Measurements from ENCODE around the gene POLE4.
A peak's percentile ranks its signal among the peaks of the same experiment; 100 is the strongest.

The POLE4 gene, protein sequence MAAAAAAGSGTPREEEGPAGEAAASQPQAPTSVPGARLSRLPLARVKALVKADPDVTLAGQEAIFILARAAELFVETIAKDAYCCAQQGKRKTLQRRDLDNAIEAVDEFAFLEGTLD

GRCh38 chr2:74958274-74959105 lies at the start of gene POLE4:
POLE4 (plus strand) TSS chr2:74958643; CDS start chr2:74958680, 37 bp downstream.
- peak; percentile 94 for DNase-seq

DNA sequence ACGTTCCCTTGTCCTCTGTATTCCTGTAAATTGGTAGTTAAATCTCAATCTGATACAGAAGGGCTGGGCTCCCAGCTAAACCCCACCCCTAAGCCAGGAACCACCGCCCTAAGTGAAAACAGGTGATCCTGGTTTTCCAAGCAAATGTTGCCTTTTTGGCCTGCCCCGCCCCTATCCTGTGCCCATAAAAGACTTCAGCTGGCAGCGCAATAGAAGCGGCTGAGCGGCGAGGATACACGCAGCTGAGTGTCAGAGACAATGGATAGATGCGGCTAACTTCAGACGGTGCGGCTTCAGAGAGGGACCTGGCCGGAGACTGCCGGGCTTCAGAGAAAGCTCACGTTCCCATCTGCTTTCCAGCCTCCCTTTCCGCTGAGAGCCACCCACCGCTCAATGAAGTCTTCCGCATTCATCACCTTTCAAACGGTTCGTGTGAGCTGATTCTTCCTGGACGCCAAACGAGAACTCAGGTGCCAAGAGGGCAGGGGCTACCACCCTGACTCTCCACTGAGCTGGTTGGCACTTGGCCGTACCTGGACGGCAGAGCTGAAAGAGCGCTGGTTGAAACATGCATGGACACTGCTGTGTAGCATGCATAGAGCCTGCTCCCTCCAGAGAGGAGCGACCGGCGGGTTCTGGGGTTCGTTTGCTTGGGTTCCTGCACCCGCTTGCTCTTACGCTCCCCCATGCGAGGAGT lies 49.5 kb upstream of the POLE4 start:
- DNase-seq, result no peak

DNA sequence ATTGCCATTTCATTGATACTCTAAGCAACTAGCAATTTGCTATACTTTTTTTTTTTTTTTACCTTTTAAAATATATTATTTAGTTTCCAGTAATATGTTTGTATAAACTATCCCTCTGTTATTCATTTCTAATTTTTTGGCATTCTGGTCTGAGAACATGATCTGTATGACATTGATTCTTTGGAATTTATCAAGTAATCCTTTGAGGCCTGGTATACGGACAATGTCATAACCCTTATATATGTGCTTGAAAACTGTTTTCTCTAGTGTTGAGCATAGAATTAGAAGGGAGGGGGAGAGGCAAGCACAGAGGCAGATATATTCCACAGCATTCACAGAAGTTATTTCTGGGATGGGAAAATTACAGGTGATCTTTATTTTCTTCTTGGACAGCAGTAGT lies 48.2 kb upstream of the POLE4 start:
- no peak for DNase-seq

- DNase-seq, result no peak
Measured at GRCh38 chr2:74911061-74911460, 47.4 kb upstream of the POLE4 start.

GRCh38 chr2:74915743-74916142 lies 42.7 kb upstream of the POLE4 start:
- DNase-seq, result no peak

GRCh38 chr2:74916394-74916793 lies 42.0 kb upstream of the POLE4 start:
- DNase-seq, result no peak

DNA sequence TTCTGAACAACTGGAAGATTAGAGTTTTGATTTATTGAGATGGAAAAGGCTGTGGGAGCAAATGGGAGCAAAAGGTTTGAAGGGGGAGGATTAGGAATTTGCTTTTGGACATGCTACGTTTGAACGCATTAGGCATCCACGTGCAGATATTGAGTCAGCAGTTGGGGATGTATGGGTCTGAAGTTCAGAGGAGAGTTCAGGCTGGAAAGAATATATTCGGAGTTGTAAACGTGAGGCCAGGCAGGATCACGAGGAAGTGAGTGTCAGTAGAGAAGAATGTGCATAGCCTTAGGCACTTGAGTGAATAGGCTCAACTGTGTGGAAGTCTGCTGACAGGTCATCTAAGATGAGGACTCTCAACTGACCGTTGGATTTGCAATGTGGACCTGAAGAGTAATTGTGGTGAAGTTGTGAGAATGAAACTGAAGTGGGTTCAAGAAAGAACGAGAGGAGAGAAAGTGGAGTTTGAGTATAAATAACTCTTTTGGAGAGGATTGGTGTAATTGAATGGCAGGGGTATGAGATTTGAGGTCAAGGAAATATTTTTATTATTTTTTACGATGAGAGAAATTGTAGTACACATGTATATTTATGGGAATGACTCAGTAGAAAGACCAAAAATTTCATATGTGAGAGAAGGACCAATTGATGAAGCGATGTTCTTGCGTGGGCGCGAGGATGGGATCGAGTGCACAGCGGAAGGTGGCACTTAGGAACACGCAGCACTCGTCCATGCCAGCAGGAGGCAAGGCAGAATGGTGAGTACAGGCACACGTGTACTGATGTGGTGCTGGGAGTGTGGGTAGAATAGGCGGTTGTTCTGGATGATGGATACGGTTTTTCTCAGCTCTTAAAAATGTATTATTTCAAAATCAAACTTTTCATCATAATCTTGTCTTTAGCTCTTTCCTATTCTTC lies 40.5 kb upstream of the POLE4 start:
- no peak for DNase-seq

DNA sequence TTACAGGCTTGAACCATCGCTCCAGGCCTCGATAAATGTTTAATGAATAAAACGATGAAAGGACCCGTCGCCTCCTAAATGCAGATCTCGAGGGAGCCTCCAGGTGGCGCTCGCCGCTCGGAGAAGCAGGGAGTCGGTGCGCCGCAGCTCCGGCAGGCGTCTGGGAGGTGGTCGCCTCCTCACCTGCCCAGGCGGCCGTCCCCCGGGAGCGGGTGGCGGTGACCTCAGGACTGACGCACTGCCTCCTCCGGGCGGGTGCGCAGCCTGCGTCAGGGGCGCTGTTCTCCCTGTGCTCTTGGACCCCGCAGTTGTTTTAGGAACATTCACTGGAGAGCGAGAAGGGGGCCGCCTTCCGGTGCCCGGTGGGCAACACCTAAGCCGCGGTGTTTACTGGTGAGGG lies 38.6 kb upstream of the POLE4 start:
- peak; percentile 70 for DNase-seq

- DNase-seq, result no peak
Measured at GRCh38 chr2:74921236-74921736, 37.2 kb upstream of the POLE4 start.

- DNase-seq, result no peak
Measured at GRCh38 chr2:74922592-74923227, 35.7 kb upstream of the POLE4 start.

DNA sequence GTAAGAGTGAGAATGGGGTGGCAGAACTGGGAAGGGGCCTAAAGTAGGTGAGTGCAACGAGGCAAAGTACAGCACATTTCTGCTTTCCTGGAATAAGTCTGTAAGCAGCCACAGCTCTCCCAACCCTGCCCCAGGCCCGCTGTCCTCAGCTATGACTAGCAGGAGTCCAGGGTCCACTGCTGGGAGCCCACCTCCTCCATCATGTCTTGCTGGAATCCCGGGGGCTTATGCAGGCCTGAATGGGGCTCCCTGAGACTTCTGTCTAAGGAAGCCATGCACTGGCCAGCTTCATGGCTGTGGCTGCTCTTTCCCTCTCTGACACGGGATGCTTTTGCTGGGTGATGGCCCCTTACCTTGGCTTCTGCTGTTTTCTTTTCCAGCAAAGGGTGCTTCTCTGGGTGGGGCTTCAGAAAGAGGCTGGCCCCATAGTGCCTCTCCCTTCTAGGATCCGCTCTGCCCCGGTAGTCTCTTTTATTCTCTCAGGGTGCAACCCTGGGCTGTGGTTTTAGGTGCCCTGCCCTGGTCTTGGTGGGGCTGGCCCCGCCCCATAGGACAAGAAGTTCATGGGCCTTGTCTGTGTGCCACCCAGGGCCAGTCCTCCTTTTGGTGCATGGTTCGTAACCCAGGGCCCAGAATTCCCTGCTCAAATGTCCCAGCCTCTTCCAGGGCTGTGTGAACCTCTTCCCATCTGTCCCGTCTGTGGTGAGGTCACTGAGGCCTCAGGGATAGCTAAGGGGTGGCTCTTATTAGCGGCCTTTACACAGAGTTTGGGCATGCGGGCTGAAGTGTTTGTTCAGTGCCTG lies 33.8 kb upstream of the POLE4 start:
- DNase-seq, result no peak

- no peak for DNase-seq
Measured at GRCh38 chr2:74925361-74925786, 33.1 kb upstream of the POLE4 start.

GRCh38 chr2:74927621-74928020 lies 30.8 kb upstream of the POLE4 start:
- DNase-seq, result no peak

GRCh38 chr2:74930811-74931486 lies 27.5 kb upstream of the POLE4 start:
- no peak for DNase-seq

DNA sequence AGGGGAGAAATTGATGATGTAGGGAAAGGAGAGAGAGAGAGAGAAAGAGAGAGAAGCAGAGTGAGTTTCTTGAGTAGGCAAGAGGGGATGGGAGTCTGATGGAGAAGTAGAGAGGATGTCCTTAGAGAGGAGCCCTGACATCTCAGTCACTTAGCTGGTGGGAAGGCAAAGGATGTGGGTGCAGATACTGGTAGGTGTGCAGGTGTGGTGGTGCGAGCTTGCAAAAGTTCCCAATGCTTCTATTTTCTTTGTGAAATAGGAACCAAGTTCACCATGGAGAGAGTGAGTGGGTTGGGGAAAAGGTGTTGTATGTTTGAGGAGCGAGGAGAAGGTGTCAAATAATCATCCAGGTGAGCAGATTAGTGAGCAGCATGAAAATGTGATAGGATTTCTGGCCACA lies 26.5 kb upstream of the POLE4 start:
- no peak for DNase-seq

DNA sequence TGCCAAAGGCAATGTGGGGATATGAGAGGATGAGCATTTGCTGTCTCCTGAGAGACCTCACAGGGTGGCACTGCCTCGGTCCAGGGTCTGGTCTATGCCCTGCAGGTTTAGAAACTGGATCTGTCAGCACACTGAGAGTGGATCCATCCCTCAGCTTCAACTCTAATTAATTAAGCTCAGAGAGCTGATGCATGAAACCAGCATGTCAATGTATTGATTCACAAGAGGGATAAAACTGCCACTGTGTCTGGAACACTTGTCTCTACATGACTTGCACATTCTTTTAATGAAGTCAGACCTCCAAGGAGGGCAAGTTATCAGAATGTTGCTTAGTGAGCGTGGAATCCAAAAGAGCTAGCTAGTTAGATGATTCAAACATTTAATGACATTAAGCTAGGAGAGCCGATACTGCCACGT lies 22.5 kb upstream of the POLE4 start:
- no peak for DNase-seq

- DNase-seq, result no peak
Measured at GRCh38 chr2:74937221-74937880, 21.1 kb upstream of the POLE4 start.

DNA sequence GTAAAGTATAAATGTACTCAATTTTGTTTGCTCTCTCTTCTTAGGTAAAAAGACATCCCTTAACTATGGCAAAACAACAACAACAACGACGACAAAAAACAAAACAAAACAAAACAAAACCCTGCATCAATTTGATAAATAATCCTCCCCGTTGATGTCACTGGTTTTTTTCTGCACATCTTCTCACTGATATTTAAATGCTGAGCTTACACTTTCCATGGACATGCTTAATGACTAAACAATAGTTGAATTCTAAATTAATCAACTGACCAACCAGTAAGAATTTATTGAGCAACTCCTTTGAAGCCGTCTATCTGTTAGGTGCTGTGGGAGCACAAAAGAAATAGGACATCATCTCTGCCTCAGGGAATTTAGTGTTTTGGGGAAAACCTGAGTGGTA lies 20.2 kb upstream of the POLE4 start:
- no peak for DNase-seq

DNA sequence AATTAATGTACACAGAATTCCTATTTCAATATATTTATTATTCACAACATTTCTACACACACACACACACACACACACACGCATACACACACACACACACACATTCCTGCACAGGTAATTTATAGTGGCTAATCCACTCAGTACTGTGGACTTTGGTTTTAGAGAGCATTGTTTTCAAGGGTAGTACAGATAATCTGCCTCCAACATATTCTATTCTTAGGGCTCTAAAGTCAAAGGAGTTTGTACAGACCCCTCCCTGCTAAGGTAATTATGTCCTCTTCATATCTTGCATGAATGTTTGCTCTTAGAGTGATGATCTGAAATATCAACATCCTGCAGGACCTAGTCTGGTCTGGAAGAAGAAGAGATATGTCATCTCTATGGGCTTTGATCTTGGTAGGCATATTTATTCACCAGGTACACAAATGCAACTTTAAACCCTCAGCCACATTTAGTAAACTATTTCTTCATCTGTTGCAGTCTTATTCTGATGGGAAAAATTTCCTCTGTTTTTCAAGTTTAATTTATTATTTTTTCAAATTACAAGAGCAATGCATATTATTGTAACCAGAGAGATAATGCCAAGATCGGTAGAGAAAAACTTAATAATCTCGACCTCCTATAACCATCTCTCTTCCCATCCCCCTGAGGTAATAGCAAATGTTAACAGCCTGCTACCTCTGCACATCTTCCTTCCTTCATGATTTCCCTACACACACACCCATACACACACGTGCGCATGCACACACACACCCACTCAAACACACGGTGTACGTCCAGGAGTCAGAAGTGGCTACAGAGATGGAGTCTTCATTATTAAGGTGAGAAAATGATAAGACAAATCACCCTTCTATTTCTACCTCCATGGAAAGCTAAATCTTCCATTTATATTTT lies 18.3 kb upstream of the POLE4 start:
- DNase-seq, result no peak
